Gastroesophageal sphincter (tissue), 4 donors: ENCODE measurements around the gene SPSB2. TPM values are rescaled to one million over a fixed set of nuclear protein-coding genes. Genes with fewer than 3 reads are reported as not detected.

ENCODE experiments used
- ATAC-seq: fragments of 150-250 bp; one replicate; pipeline ENCODE4 v1.9.1; 2016; ENCODE audit warnings: mild to moderate bottlenecking, moderate library complexity
- H3K27ac ChIP-seq, 4 donors: fragments of 200-600 bp; sonication (generic) in 3 of 4; 1 replicate in 3 of 4; 2 replicates in 1 of 4; pipeline ENCODE4 v1.5.1; 2016 to 2019
- H3K27me3 ChIP-seq: fragments of 200-600 bp; sonication (generic); one replicate; pipeline ENCODE4 v1.5.1; 2019
- H3K36me3 ChIP-seq, 2 donors: fragments of 200-600 bp; sonication (generic); one replicate each; pipeline ENCODE4 v1.5.1; 2019; ENCODE audit warnings: control low read depth in 1 of 2
- H3K4me1 ChIP-seq, 3 donors: fragments of 200-600 bp; sonication (generic); 1 replicate in 2 of 3; 2 replicates in 1 of 3; pipeline ENCODE4 v1.5.1; 2016 to 2019; ENCODE audit warnings: control low read depth in 2 of 3
- H3K4me3 ChIP-seq, 2 donors: fragments of 200-600 bp; sonication (generic); one replicate each; pipeline ENCODE4 v1.5.1; 2019; ENCODE audit warnings: mild to moderate bottlenecking in 1 of 2, moderate library complexity in 1 of 2
- H3K9me3 ChIP-seq, 3 donors: fragments of 200-600 bp; sonication (generic); one replicate each; pipeline ENCODE4 v1.5.1; 2017 to 2019; ENCODE audit warnings: control low read depth in 2 of 3
- CTCF ChIP-seq, 4 experiments: fragments of 200-600 bp in 2 of 4; fragments of 450-650 bp in 2 of 4; sonication (generic) in 1 of 4; IDR thresholded peaks; one replicate each; pipeline ENCODE4 v1.5.1; 2017 to 2019; ENCODE audit warnings: antibody characterized with exemption in 4 of 4, mild to moderate bottlenecking in 2 of 4, moderate library complexity in 2 of 4
- EP300 ChIP-seq: sonication (generic); formaldehyde crosslinking; IDR thresholded peaks from one replicate; pipeline ENCODE4 v1.6.1; 2017; ENCODE audit warnings: antibody characterized with exemption, mild to moderate bottlenecking
- POLR2A ChIP-seq, 2 donors: fragments of 450-650 bp; IDR thresholded peaks; one replicate each; pipeline ENCODE4 v1.6.1; 2017; ENCODE audit warnings: antibody characterized with exemption in 2 of 2, mild to moderate bottlenecking in 2 of 2, moderate library complexity in 1 of 2
- POLR2AphosphoS5 ChIP-seq: sonication (generic); formaldehyde crosslinking; IDR thresholded peaks from one replicate; pipeline ENCODE4 v1.6.1; 2017; ENCODE audit warnings: antibody characterized with exemption
- WGBS, 2 donors: methylation state at CpG; one replicate each; pipeline ENCODE4 v1.1.5; 2018; ENCODE audit warnings: low coverage in 1 of 2; 5-methylcytosine and 5-hydroxymethylcytosine counted together
- total RNA-seq, 4 donors: library from RNA; depleted of rRNA; stranded (reverse); fragments of >200 nt; gene quantifications; one replicate each; pipeline ENCODE4 v1.1.0, GENCODE V29; 2016

The SPSB2 gene
- total RNA-seq, 4 donors from 2014 or later: 7.4 to 10.7 (median 8.1) TPM

GRCh38 chr12:6858799-6859198, 14.3 kb downstream of the SPSB2 start:
- Histone ChIP-seq H3K4me3 (no peak overlapping the region), H3K36me3 (peaks cover 0 to 88% of the 10 kb centered on the region in 2 donors), H3K9me3 (no peaks in the 10 kb centered on the region), H3K27ac (no peak overlapping the region), H3K4me1 (peaks cover 0 to 14% (median 0%) of the 10 kb centered on the region in 3 donors), H3K27me3 (no peaks in the 10 kb centered on the region)
- TF ChIP-seq EP300 (no peak), POLR2A (IDR thresholded peaks at IDR 0.05) (no peak), POLR2AphosphoS5 (no peak), CTCF (IDR thresholded peaks at IDR 0.05) (no peak)
- WGBS, 2 donors: 88% methylated on average over 1 of the region's 2 CpGs; no CpG with 5 or more reads in 1 of the 2 donors
- no peak for ATAC-seq

DNA sequence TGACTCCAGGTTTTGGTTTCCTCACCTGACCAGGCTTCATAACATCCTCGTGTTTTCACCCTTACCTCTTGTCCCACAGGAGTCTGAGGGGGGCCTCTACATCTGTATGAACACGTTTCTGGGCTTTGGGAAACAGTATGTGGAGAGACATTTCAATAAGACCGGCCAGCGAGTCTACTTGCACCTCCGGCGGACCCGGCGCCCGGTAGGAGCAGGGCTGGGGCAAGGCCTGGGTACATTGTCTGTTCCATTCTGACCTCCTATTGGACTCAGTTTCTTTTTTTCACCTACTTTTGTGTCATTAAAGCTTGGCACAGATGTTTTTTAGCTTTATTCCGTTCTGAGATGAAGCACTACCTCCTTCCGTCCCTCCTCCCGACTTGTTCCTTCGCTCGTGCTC, 17.8 kb downstream of the SPSB2 start:
- no peak for ATAC-seq
- peaks cover 0 to 53% of the 10 kb centered on the region in 2 donors for H3K36me3 ChIP-seq
- no peak for TF ChIP-seq EP300
- TF ChIP-seq POLR2A (IDR thresholded peaks at IDR 0.05): no peak
- TF ChIP-seq POLR2AphosphoS5: no peak
- no peak for TF ChIP-seq CTCF (IDR thresholded peaks at IDR 0.05)
- no peaks in the 10 kb centered on the region for H3K27me3 ChIP-seq
- no peak overlapping the region for H3K4me3 ChIP-seq
- H3K9me3 ChIP-seq: no peaks in the 10 kb centered on the region
- WGBS, 2 donors: 82 to 94% methylated on average over 2 to 11 of the region's 14 CpGs
- peaks cover 0 to 34% (median 10%) of the 10 kb centered on the region in 3 donors for H3K4me1 ChIP-seq
- H3K27ac ChIP-seq: no peak overlapping the region

DNA sequence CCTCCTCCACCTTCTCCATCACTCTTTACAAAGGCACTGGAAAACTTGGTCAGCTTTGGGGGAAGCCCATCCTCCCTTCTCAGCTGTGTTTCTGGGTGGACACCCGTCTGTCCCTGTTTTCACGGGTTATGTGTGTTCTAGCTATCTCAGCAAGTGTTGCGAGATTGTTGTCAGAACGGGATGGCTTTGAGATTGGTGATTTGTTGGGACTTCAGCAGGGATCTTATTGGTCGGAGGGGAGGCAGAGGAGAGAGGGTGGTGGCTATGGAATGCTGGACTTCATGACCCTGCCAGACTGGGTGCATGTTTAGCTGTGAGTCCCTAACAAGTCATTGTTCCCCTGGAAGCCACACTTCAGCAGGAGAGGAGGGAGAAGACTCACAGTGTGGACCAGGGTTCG, 19.1 kb downstream of the SPSB2 start:
- 66 to 67% methylated on average over 3 to 4 of the region's 6 CpGs for WGBS, 2 donors
- Histone ChIP-seq H3K4me3 (no peak overlapping the region), H3K27me3 (no peaks in the 10 kb centered on the region), H3K4me1 (peaks cover 0 to 34% (median 10%) of the 10 kb centered on the region in 3 donors), H3K36me3 (peaks cover 0 to 46% of the 10 kb centered on the region in 2 donors), H3K9me3 (no peaks in the 10 kb centered on the region), H3K27ac (peak overlapping the region in 3 of 4 donors; percentile 87 to 98 (median 97))
- TF ChIP-seq POLR2A (IDR thresholded peaks at IDR 0.05) (no peak), EP300 (no peak), CTCF (IDR thresholded peaks at IDR 0.05) (no peak), POLR2AphosphoS5 (no peak)
- ATAC-seq: no peak

- Histone ChIP-seq H3K36me3 (peaks cover 0 to 42% of the 10 kb centered on the region in 2 donors), H3K9me3 (no peaks in the 10 kb centered on the region), H3K27me3 (no peaks in the 10 kb centered on the region), H3K4me1 (peaks cover 0 to 34% (median 10%) of the 10 kb centered on the region in 3 donors), H3K27ac (peak overlapping the region in 3 of 4 donors; percentile 87 to 98 (median 97)), H3K4me3 (no peak overlapping the region)
- TF ChIP-seq POLR2A (IDR thresholded peaks at IDR 0.05) (no peak), CTCF (IDR thresholded peaks at IDR 0.05) (no peak), POLR2AphosphoS5 (no peak), EP300 (no peak)
- WGBS, 2 donors: 89% methylated on average over 1 of the region's 1 CpG; no CpG with 5 or more reads in 1 of the 2 donors
- ATAC-seq: no peak
These were observed 19.5 kb downstream of the SPSB2 start for GRCh38 chr12:6853626-6854025.

DNA sequence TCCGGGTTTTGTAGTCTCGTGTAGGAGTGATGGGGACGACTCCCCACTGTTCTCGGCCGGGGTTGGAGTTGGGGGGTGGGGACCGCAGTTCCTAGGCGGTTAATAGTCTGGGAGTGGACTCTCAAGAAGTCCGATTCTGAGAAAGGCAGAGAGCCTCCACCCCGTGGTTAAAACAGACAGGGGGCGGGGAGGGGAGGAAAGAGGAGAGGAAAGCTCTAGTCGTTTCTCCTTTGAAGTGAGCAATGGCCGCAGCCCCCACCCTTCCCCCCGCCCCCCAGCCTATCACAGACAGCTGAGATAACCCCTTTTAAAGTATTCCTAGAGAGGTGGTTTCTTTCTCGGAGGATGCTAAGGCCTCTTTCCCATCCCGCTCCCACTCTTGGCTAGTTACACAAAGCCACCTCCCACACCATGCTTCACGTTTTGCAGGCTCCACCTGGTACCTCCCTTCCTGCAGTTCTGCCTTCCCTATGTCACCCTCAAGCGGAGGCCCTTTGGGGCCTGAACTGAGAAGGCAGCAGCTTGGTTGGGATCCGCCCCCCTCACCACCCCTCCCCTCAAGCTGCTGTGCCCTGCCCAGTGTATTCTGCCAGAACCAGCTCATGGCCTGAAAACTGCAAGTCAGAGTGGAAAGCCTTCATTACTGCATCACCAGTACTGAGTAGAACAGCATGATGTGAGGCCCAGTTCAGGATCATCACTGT, 20.3 kb downstream of the SPSB2 start:
- H3K36me3 ChIP-seq: peaks cover 0 to 34% of the 10 kb centered on the region in 2 donors
- H3K4me1 ChIP-seq: peaks cover 0 to 34% (median 10%) of the 10 kb centered on the region in 3 donors
- no peak for ATAC-seq
- WGBS, 2 donors: 0% methylated on average over 4 of the region's 18 CpGs
- no peaks in the 10 kb centered on the region for H3K9me3 ChIP-seq
- H3K27ac ChIP-seq: peak overlapping the region; percentile 14 to 98 (median 92)
- no peaks in the 10 kb centered on the region for H3K27me3 ChIP-seq
- H3K4me3 ChIP-seq: peak overlapping the region; percentile 38 to 76
- TF ChIP-seq CTCF (IDR thresholded peaks at IDR 0.05) (no peak), EP300 (no peak), POLR2AphosphoS5 (no peak), POLR2A (IDR thresholded peaks at IDR 0.05) (no peak)
